ENCODE data around the gene TCL1B.

DNA sequence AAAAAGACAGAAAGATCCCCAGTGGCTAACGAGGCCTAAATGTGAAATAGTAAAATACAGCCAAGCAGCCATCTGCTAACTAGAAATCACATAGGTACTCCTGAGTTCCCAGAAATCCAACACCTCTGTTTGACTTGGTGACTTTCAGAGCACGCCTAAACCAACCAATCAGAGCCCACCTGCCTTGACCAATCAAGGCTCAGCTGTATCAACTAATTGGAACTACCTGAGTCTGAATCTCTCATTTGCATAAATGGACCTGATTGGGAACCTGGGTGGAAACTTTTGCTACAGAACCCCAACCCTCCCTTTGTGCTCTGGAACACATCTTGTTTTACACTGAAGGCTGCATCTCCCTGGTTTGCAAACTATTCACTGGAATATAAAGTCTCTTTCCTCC lies 5.1 kb upstream of the TCL1B start:
- TF ChIP-seq CTCF (IDR thresholded peaks at IDR 0.05) (no peak), EZH2 (IDR thresholded peaks at IDR 0.05; ENCODE audit: borderline replicate concordance, insufficient read depth, low read depth, low read length, poor library complexity, severe bottlenecking) (no peak)

All from B cell (primary cell).